HG03571 (cell line): Measurements from ENCODE around the gene MIER2.

ENCODE experiments used
- ATAC-seq: cut with Tn5 transposase; IDR thresholded peaks from one replicate; pipeline ENCODE4 v1.9.1; 2021; ENCODE audit not compliant: unreplicated experiment

The MIER2 gene

GRCh38 chr19:310781-311496, 33.7 kb downstream of the MIER2 start:
- ATAC-seq: no peak

GRCh38 chr19:310141-310651, 34.4 kb downstream of the MIER2 start:
- ATAC-seq: no peak

- no peak for ATAC-seq
Observed at GRCh38 chr19:309206-309565, 35.4 kb downstream of the MIER2 start.

GRCh38 chr19:308471-309205, 36.0 kb downstream of the MIER2 start:
- ATAC-seq: no peak

- no peak for ATAC-seq
Observed at GRCh38 chr19:307793-308420, 36.7 kb downstream of the MIER2 start.

GRCh38 chr19:307111-307531, 37.5 kb downstream of the MIER2 start:
- ATAC-seq: no peak

GRCh38 chr19:306151-306900, 38.3 kb downstream of the MIER2 start:
- ATAC-seq: no peak

GRCh38 chr19:305240-306150, 39.1 kb downstream of the MIER2 start:
- no peak for ATAC-seq

GRCh38 chr19:296476-297225, 47.9 kb downstream of the MIER2 start:
- ATAC-seq: no peak

- ATAC-seq: no peak
Observed at GRCh38 chr19:295687-296370, 48.8 kb downstream of the MIER2 start.

- no peak for ATAC-seq
Observed at GRCh38 chr19:294946-295686, 49.5 kb downstream of the MIER2 start.

- no peak for ATAC-seq
Observed at GRCh38 chr19:294341-294945, 50.2 kb downstream of the MIER2 start.

- ATAC-seq: no peak
Observed at GRCh38 chr19:293436-294110, 51.0 kb downstream of the MIER2 start.

GRCh38 chr19:292951-293350, 51.6 kb downstream of the MIER2 start:
- no peak for ATAC-seq

- ATAC-seq: no peak
Observed at GRCh38 chr19:292281-292884, 52.2 kb downstream of the MIER2 start.

- ATAC-seq: no peak
Observed at GRCh38 chr19:291561-292280, 52.9 kb downstream of the MIER2 start.
